MM.1S (cell line): Measurements from ENCODE around the gene CYTIP.

Source experiments
- CTCF ChIP-seq: fragments of 300-600 bp; sonication (generic); IDR thresholded peaks from 2 replicates; pipeline ENCODE4 v1.5.1; 2016; ENCODE audit warnings: antibody characterized with exemption, low read length, mixed read lengths
- EZH2 ChIP-seq: fragments of 300-600 bp; sonication (generic); optimal IDR thresholded peaks from 2 replicates; pipeline ENCODE3; 2017; ENCODE audit warnings: low read depth, mild to moderate bottlenecking, antibody characterized with exemption, low read length, mixed read lengths

- TF ChIP-seq CTCF (no peak), EZH2 (no peak)
Observed at GRCh38 chr2:157418239-157418641, 25.6 kb downstream of the CYTIP start.
